Lower leg skin (tissue), 4 donors: Measurements from ENCODE around the gene CHI3L2. TPM values are rescaled to one million over a fixed set of nuclear protein-coding genes. Genes with fewer than 3 reads are reported as not detected.

Experiments used
- DNase-seq, 2 donors: peaks; one replicate each; pipeline ENCODE4 v3.0.0-alpha.2; 2019; ENCODE audit warnings: low spot score in 2 of 2
- H3K4me3 ChIP-seq: fragments of 200-600 bp; sonication (generic); 2 replicates; pipeline ENCODE4 v1.5.1; 2017; ENCODE audit warnings: mild to moderate bottlenecking, low read depth; ENCODE audit not compliant: poor library complexity, severe bottlenecking
- CTCF ChIP-seq, 3 donors: fragments of 450-650 bp; IDR thresholded peaks; one replicate each; pipeline ENCODE4 v1.5.1; 2016; ENCODE audit warnings: antibody characterized with exemption in 3 of 3, mild to moderate bottlenecking in 3 of 3, moderate library complexity in 2 of 3
- POLR2A ChIP-seq, 2 donors: fragments of 450-650 bp; IDR thresholded peaks; one replicate each; pipeline ENCODE4 v1.6.1; 2016 to 2017; ENCODE audit warnings: antibody characterized with exemption in 2 of 2, mild to moderate bottlenecking in 1 of 2, moderate library complexity in 1 of 2
- WGBS, 2 donors: methylation state at CpG; one replicate each; pipeline ENCODE4 v1.1.5; 2018; 5-methylcytosine and 5-hydroxymethylcytosine counted together
- intact Hi-C: fragments of 100-400 bp; cut with DNase I; formaldehyde crosslinking; loops from one replicate; pipeline ENCODE4 v1.15.0; 2023; ENCODE audit warnings: low total_unique reads
- total RNA-seq, 4 donors: library from RNA; depleted of rRNA; stranded (reverse); fragments of >200 nt; gene quantifications; one replicate each; pipeline ENCODE4 v1.1.0, GENCODE V29; 2016

The CHI3L2 gene
- total RNA-seq, 4 donors from 2014 or later: 2.2 to 15.8 (median 5.5) TPM; not detected in 1

GRCh38 chr1:111225717-111226400 is 1.7 kb upstream of the CHI3L2 start:
- intact Hi-C loops: no loop called here
- no peak for DNase-seq
- TF ChIP-seq POLR2A (IDR thresholded peaks at IDR 0.05) (no peak), CTCF (IDR thresholded peaks at IDR 0.05) (no peak)
- H3K4me3 ChIP-seq: no peak overlapping the region
- WGBS, 2 donors: 70 to 89% methylated on average over 6 of the region's 6 CpGs

- 77% methylated on average over 6 of the region's 6 CpGs for WGBS, 2 donors
- TF ChIP-seq POLR2A (IDR thresholded peaks at IDR 0.05): no peak
- no peak for TF ChIP-seq CTCF (IDR thresholded peaks at IDR 0.05)
- DNase-seq: no peak
- no peak overlapping the region for H3K4me3 ChIP-seq
- intact Hi-C loops: no loop called here
Measured at GRCh38 chr1:111227851-111228747, 586 bp downstream of the CHI3L2 start.

GRCh38 chr1:111228748-111229126 is 1.2 kb downstream of the CHI3L2 start:
- DNase-seq: no peak
- no peak overlapping the region for H3K4me3 ChIP-seq
- intact Hi-C loops: no loop called here
- 75 to 76% methylated on average over 2 of the region's 2 CpGs for WGBS, 2 donors
- no peak for TF ChIP-seq POLR2A (IDR thresholded peaks at IDR 0.05)
- no peak for TF ChIP-seq CTCF (IDR thresholded peaks at IDR 0.05)

- no peak overlapping the region for H3K4me3 ChIP-seq
- no peak for DNase-seq
- 92 to 95% methylated on average over 3 of the region's 3 CpGs for WGBS, 2 donors
- intact Hi-C loops: no loop called here
- no peak for TF ChIP-seq CTCF (IDR thresholded peaks at IDR 0.05)
- TF ChIP-seq POLR2A (IDR thresholded peaks at IDR 0.05): no peak
Measured at GRCh38 chr1:111232134-111232533, 4.6 kb downstream of the CHI3L2 start.

DNA sequence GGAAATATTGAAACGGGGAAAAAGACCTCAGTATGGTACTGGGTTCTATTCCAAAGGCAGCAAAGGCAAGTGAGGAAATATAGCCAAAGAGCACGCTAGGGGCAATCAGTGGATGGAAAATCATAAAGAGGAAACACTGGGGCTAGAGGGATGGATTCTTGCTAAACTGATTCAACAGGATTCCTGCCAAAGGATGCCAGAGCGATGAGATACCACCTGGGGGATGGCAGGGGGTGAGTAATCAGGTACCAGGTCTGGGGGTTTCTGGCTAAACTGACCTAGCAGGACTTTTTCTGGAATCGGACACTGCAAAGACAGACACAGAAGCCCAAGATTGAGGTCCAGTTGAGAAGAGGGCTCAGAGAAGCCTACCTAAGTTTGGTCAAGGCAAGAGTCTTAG is 6.7 kb downstream of the CHI3L2 start:
- 81 to 94% methylated on average over 4 of the region's 4 CpGs for WGBS, 2 donors

More for the DNA sequence above, 6.7 kb downstream of the CHI3L2 start:
- no peak for TF ChIP-seq CTCF (IDR thresholded peaks at IDR 0.05)
- no peak for TF ChIP-seq POLR2A (IDR thresholded peaks at IDR 0.05)
- no peak overlapping the region for H3K4me3 ChIP-seq
- intact Hi-C loops: no loop called here
- DNase-seq: no peak
